ENCODE measurements around the gene IGFN1.

Gene IGFN1

GRCh38 chr1:201213106-201213770, 22.6 kb downstream of the IGFN1 start:
- H3K27me3 Mint-ChIP-seq (ENCODE audit: low read depth) = peaks cover 16% of the 10 kb centered on the region
- H3K36me3 Mint-ChIP-seq (ENCODE audit: low read depth) = no peaks in the 10 kb centered on the region
- H3K9me3 Mint-ChIP-seq = no peaks in the 10 kb centered on the region
- H3K4me1 Mint-ChIP-seq (ENCODE audit: low read depth) = no peaks in the 10 kb centered on the region
- no peak overlapping the region for H3K27ac Mint-ChIP-seq
- H3K4me3 Mint-ChIP-seq = no peak overlapping the region

GRCh38 chr1:201213926-201214325, 23.3 kb downstream of the IGFN1 start:
- Mint-ChIP-seq H3K4me3 (no peak overlapping the region), H3K36me3 (ENCODE audit: low read depth) (no peaks in the 10 kb centered on the region)

GRCh38 chr1:201214461-201214860, 23.8 kb downstream of the IGFN1 start:
- no peaks in the 10 kb centered on the region for H3K4me1 Mint-ChIP-seq (ENCODE audit: low read depth)
- H3K36me3 Mint-ChIP-seq (ENCODE audit: low read depth) = no peaks in the 10 kb centered on the region
- peaks cover 11% of the 10 kb centered on the region for H3K27me3 Mint-ChIP-seq (ENCODE audit: low read depth)
- no peaks in the 10 kb centered on the region for H3K9me3 Mint-ChIP-seq
- no peak overlapping the region for H3K4me3 Mint-ChIP-seq
- no peak overlapping the region for H3K27ac Mint-ChIP-seq

More at GRCh38 chr1:201213926-201214325, 23.3 kb downstream of the IGFN1 start:
- Mint-ChIP-seq H3K9me3 (no peaks in the 10 kb centered on the region), H3K27me3 (ENCODE audit: low read depth) (peaks cover 16% of the 10 kb centered on the region), H3K4me1 (ENCODE audit: low read depth) (no peaks in the 10 kb centered on the region), H3K27ac (no peak overlapping the region)

GRCh38 chr1:201214886-201215285, 24.3 kb downstream of the IGFN1 start:
- H3K4me3 Mint-ChIP-seq = no peak overlapping the region
- no peaks in the 10 kb centered on the region for H3K36me3 Mint-ChIP-seq (ENCODE audit: low read depth)
- no peaks in the 10 kb centered on the region for H3K4me1 Mint-ChIP-seq (ENCODE audit: low read depth)
- no peaks in the 10 kb centered on the region for H3K9me3 Mint-ChIP-seq
- peaks cover 6% of the 10 kb centered on the region for H3K27me3 Mint-ChIP-seq (ENCODE audit: low read depth)
- no peak overlapping the region for H3K27ac Mint-ChIP-seq

- H3K27ac Mint-ChIP-seq = no peak overlapping the region
- H3K4me1 Mint-ChIP-seq (ENCODE audit: low read depth) = no peaks in the 10 kb centered on the region
- H3K36me3 Mint-ChIP-seq (ENCODE audit: low read depth) = no peaks in the 10 kb centered on the region
- peaks cover 4% of the 10 kb centered on the region for H3K27me3 Mint-ChIP-seq (ENCODE audit: low read depth)
- no peaks in the 10 kb centered on the region for H3K9me3 Mint-ChIP-seq
- H3K4me3 Mint-ChIP-seq = no peak overlapping the region
Observed at GRCh38 chr1:201215531-201216357, 25.1 kb downstream of the IGFN1 start.

- H3K4me3 Mint-ChIP-seq = no peak overlapping the region
- no peaks in the 10 kb centered on the region for H3K36me3 Mint-ChIP-seq (ENCODE audit: low read depth)
- H3K4me1 Mint-ChIP-seq (ENCODE audit: low read depth) = no peaks in the 10 kb centered on the region
- H3K27me3 Mint-ChIP-seq (ENCODE audit: low read depth) = no peaks in the 10 kb centered on the region
- H3K27ac Mint-ChIP-seq = no peak overlapping the region
- H3K9me3 Mint-ChIP-seq = no peaks in the 10 kb centered on the region
Observed at GRCh38 chr1:201216395-201217085, 25.9 kb downstream of the IGFN1 start.

GRCh38 chr1:201217146-201217545, 26.5 kb downstream of the IGFN1 start:
- Mint-ChIP-seq H3K4me1 (ENCODE audit: low read depth) (no peaks in the 10 kb centered on the region), H3K4me3 (no peak overlapping the region), H3K27me3 (ENCODE audit: low read depth) (no peaks in the 10 kb centered on the region), H3K36me3 (ENCODE audit: low read depth) (no peaks in the 10 kb centered on the region), H3K9me3 (no peaks in the 10 kb centered on the region), H3K27ac (no peak overlapping the region)

- Mint-ChIP-seq H3K9me3 (no peaks in the 10 kb centered on the region), H3K36me3 (ENCODE audit: low read depth) (no peaks in the 10 kb centered on the region), H3K27me3 (ENCODE audit: low read depth) (no peaks in the 10 kb centered on the region), H3K4me1 (ENCODE audit: low read depth) (no peaks in the 10 kb centered on the region), H3K4me3 (no peak overlapping the region), H3K27ac (no peak overlapping the region)
Observed at GRCh38 chr1:201217851-201218250, 27.2 kb downstream of the IGFN1 start.

GRCh38 chr1:201218409-201218808, 27.8 kb downstream of the IGFN1 start:
- no peaks in the 10 kb centered on the region for H3K27me3 Mint-ChIP-seq (ENCODE audit: low read depth)
- H3K4me1 Mint-ChIP-seq (ENCODE audit: low read depth) = no peaks in the 10 kb centered on the region
- H3K4me3 Mint-ChIP-seq = no peak overlapping the region
- no peaks in the 10 kb centered on the region for H3K36me3 Mint-ChIP-seq (ENCODE audit: low read depth)
- H3K9me3 Mint-ChIP-seq = no peaks in the 10 kb centered on the region
- H3K27ac Mint-ChIP-seq = no peak overlapping the region

- H3K4me3 Mint-ChIP-seq = no peak overlapping the region
- H3K27me3 Mint-ChIP-seq (ENCODE audit: low read depth) = no peaks in the 10 kb centered on the region
- H3K27ac Mint-ChIP-seq = no peak overlapping the region
- no peaks in the 10 kb centered on the region for H3K36me3 Mint-ChIP-seq (ENCODE audit: low read depth)
- no peaks in the 10 kb centered on the region for H3K4me1 Mint-ChIP-seq (ENCODE audit: low read depth)
- no peaks in the 10 kb centered on the region for H3K9me3 Mint-ChIP-seq
Observed at GRCh38 chr1:201219481-201220387, 29.1 kb downstream of the IGFN1 start.

- H3K27me3 Mint-ChIP-seq (ENCODE audit: low read depth) = no peaks in the 10 kb centered on the region
- H3K4me3 Mint-ChIP-seq = no peak overlapping the region
- no peaks in the 10 kb centered on the region for H3K9me3 Mint-ChIP-seq
- H3K27ac Mint-ChIP-seq = no peak overlapping the region
- H3K36me3 Mint-ChIP-seq (ENCODE audit: low read depth) = no peaks in the 10 kb centered on the region
- H3K4me1 Mint-ChIP-seq (ENCODE audit: low read depth) = no peaks in the 10 kb centered on the region
Observed at GRCh38 chr1:201220388-201220715, 29.7 kb downstream of the IGFN1 start.

- H3K36me3 Mint-ChIP-seq (ENCODE audit: low read depth) = no peaks in the 10 kb centered on the region
- no peaks in the 10 kb centered on the region for H3K9me3 Mint-ChIP-seq
- no peaks in the 10 kb centered on the region for H3K4me1 Mint-ChIP-seq (ENCODE audit: low read depth)
- H3K27me3 Mint-ChIP-seq (ENCODE audit: low read depth) = no peaks in the 10 kb centered on the region
- no peak overlapping the region for H3K27ac Mint-ChIP-seq
- H3K4me3 Mint-ChIP-seq = no peak overlapping the region
Observed at GRCh38 chr1:201221201-201221846, 30.7 kb downstream of the IGFN1 start.

- Mint-ChIP-seq H3K27me3 (ENCODE audit: low read depth) (no peaks in the 10 kb centered on the region), H3K36me3 (ENCODE audit: low read depth) (no peaks in the 10 kb centered on the region), H3K27ac (no peak overlapping the region), H3K4me3 (no peak overlapping the region), H3K9me3 (no peaks in the 10 kb centered on the region), H3K4me1 (ENCODE audit: low read depth) (no peaks in the 10 kb centered on the region)
Observed at GRCh38 chr1:201222125-201222524, 31.5 kb downstream of the IGFN1 start.

All from T-helper 1 cell treated with Interleukin-12 subunit alpha and Interleukin-12 subunit beta and Interleukin-4 antibody, amounts not matched to agents 30 μg/mL and 1 μg/mL, for 36 hours (primary cell).